Thyroid gland (tissue), 4 donors: ENCODE data around the gene KLHDC7B. TPM values are rescaled to one million over a fixed set of nuclear protein-coding genes. Genes with fewer than 3 reads are reported as not detected.
"Not testable (repeated sequence)": the region's sequence is repeated elsewhere in the genome, so short reads cannot be mapped to it uniquely, and the experiment has no call there.

Source experiments
- DNase-seq, 2 donors: peaks; one replicate each; pipeline ENCODE4 v3.0.0-alpha.2; 2019
- H3K27ac ChIP-seq, 3 donors: fragments of 200-600 bp; sonication (generic); 1 replicate in 2 of 3; 2 replicates in 1 of 3; pipeline ENCODE4 v1.5.1; 2016 to 2019; ENCODE audit warnings: mild to moderate bottlenecking in 1 of 3, moderate library complexity in 1 of 3
- H3K27me3 ChIP-seq: fragments of 200-600 bp; sonication (generic); one replicate; pipeline ENCODE4 v1.5.1; 2019
- H3K36me3 ChIP-seq, 2 donors: fragments of 200-600 bp; sonication (generic); one replicate each; pipeline ENCODE4 v1.5.1; 2016 to 2019
- H3K4me1 ChIP-seq, 2 donors: fragments of 200-600 bp; sonication (generic); one replicate each; pipeline ENCODE4 v1.5.1; 2017 to 2019
- H3K4me3 ChIP-seq, 3 donors: fragments of 200-600 bp; sonication (generic); replicated peaks in 1 of 3; 1 replicate in 2 of 3; 2 replicates in 1 of 3; pipeline ENCODE4 v1.5.1; 2016; ENCODE audit warnings: mild to moderate bottlenecking in 1 of 3
- H3K9me3 ChIP-seq: fragments of 200-600 bp; sonication (generic); one replicate; pipeline ENCODE4 v1.5.1; 2017
- POLR2A ChIP-seq, 2 donors: fragments of 450-650 bp; IDR thresholded peaks; one replicate each; pipeline ENCODE4 v1.6.1; 2017; ENCODE audit warnings: antibody characterized with exemption in 2 of 2, mild to moderate bottlenecking in 2 of 2, moderate library complexity in 1 of 2
- WGBS, 2 donors: methylation state at CpG; one replicate each; pipeline ENCODE4 v1.1.5; 2017; 5-methylcytosine and 5-hydroxymethylcytosine counted together
- intact Hi-C: fragments of 100-400 bp; cut with DNase I; formaldehyde crosslinking; loops from one replicate; pipeline ENCODE4 v1.15.1; 2023
- total RNA-seq, 4 donors: library from RNA; depleted of rRNA; stranded (reverse); fragments of >200 nt; gene quantifications; one replicate each; pipeline ENCODE4 v1.2.3, GENCODE V29; 2016
- TF ChIP-seq, protein P1 (sequence below), 6 experiments: fragments of 200-600 bp in 3 of 6; fragments of 450-650 bp in 3 of 6; sonication (generic) in 3 of 6; IDR thresholded peaks; one replicate each; pipeline ENCODE4 v1.5.1; 2016 to 2019; ENCODE audit warnings: antibody characterized with exemption in 6 of 6, mild to moderate bottlenecking in 2 of 6, inconsistent platforms in 1 of 6, moderate library complexity in 1 of 6

KLHDC7B gene
- total RNA-seq, 4 donors from 2014 or later = 0.27 TPM; not detected in 3

DNA sequence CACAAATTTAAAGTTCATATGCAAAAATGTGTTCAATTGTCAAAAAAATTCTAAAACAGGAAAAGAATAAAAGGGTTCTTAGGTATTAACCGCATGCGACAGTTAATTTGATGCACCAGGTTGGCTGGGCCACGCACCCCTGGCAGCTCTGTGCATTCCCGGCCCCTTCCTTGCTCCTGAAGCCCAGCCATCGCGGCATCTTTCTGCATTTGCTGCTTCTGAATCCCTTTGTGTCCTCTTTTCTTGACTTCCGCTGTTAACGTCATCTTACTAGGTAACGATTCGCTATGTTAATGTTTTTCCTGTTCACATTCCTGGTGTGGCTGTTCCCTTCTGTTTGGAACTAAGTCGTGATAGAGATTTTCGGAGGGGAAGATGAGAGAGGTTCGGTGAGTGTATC is 7.9 kb upstream of the KLHDC7B start:
- H3K9me3 ChIP-seq = no peaks in the 10 kb centered on the region
- H3K27ac ChIP-seq = peak overlapping the region in 2 of 3 donors; percentile 91 to 96
- no peak overlapping the region for H3K4me3 ChIP-seq
- no peak for DNase-seq
- intact Hi-C loops = no loop called here
- no peaks in the 10 kb centered on the region for H3K36me3 ChIP-seq
- no peak for TF ChIP-seq POLR2A (IDR thresholded peaks at IDR 0.05)
- TF ChIP-seq, protein P1, sequence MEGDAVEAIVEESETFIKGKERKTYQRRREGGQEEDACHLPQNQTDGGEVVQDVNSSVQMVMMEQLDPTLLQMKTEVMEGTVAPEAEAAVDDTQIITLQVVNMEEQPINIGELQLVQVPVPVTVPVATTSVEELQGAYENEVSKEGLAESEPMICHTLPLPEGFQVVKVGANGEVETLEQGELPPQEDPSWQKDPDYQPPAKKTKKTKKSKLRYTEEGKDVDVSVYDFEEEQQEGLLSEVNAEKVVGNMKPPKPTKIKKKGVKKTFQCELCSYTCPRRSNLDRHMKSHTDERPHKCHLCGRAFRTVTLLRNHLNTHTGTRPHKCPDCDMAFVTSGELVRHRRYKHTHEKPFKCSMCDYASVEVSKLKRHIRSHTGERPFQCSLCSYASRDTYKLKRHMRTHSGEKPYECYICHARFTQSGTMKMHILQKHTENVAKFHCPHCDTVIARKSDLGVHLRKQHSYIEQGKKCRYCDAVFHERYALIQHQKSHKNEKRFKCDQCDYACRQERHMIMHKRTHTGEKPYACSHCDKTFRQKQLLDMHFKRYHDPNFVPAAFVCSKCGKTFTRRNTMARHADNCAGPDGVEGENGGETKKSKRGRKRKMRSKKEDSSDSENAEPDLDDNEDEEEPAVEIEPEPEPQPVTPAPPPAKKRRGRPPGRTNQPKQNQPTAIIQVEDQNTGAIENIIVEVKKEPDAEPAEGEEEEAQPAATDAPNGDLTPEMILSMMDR (IDR thresholded peaks at IDR 0.05) = no peak
- 87 to 88% methylated on average over 13 of the region's 13 CpGs for WGBS, 2 donors
- peaks cover 12 to 58% of the 10 kb centered on the region in 2 donors for H3K4me1 ChIP-seq
- H3K27me3 ChIP-seq = no peaks in the 10 kb centered on the region

DNA sequence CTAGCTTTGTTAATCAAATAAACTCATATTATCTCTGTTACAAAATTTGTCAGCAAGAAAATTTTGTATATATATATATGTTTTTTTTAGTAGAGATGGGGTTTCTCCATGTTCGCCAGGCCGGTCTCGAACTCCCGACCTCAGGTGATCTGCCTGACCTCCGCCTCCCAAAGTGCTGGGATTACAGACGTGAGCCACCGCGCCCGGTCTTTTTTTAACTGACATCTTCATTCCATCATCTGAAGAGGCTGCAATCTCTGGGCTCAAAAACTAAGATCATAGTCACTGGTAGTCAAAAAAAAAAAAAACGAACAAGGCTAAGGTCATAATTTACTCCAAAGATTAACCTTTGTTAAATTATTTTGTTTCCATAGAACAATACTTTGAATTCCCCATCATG is 5.3 kb upstream of the KLHDC7B start:
- WGBS, 2 donors = 82 to 83% methylated on average over 10 of the region's 10 CpGs
- no peak for DNase-seq
- Histone ChIP-seq H3K4me1 (peaks cover 13 to 54% of the 10 kb centered on the region in 2 donors), H3K36me3 (no peaks in the 10 kb centered on the region), H3K27ac (peak overlapping the region in 2 of 3 donors; percentile 91 to 96), H3K4me3 (no peak overlapping the region), H3K9me3 (no peaks in the 10 kb centered on the region), H3K27me3 (no peaks in the 10 kb centered on the region)
- intact Hi-C loops = no loop called here
- TF ChIP-seq, protein P1 (IDR thresholded peaks at IDR 0.05) = no peak
- no peak for TF ChIP-seq POLR2A (IDR thresholded peaks at IDR 0.05)

DNA sequence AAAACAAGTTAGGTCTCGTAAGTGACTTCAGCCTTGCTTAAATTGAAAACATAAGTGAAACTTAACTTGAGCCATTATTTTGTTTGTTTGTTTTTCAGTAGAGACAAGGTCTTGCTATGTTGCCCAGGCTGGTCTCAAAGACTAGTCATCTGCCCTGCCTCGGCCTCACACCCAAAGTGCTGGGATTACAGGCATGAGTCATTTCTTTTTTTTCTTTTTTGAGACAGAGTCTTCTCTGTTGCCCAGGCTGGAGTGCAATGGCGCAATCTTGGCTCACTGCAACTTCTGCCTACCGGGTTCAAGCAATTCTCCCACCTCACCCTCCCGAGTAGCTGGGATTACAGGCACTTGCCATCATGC is 4.1 kb upstream of the KLHDC7B start:
- H3K9me3 ChIP-seq, H3K27me3 ChIP-seq, H3K36me3 ChIP-seq, H3K4me3 ChIP-seq, intact Hi-C loops, DNase-seq: not testable (repeated sequence)
- whole genome bisulfite sequencing, 2 donors = 64 to 75% methylated on average over 5 of the region's 5 CpGs
- Histone ChIP-seq H3K4me1 (peaks cover 13 to 54% of the 10 kb centered on the region in 2 donors), H3K27ac (peak overlapping the region in 2 of 3 donors; percentile 4 to 55)

DNA sequence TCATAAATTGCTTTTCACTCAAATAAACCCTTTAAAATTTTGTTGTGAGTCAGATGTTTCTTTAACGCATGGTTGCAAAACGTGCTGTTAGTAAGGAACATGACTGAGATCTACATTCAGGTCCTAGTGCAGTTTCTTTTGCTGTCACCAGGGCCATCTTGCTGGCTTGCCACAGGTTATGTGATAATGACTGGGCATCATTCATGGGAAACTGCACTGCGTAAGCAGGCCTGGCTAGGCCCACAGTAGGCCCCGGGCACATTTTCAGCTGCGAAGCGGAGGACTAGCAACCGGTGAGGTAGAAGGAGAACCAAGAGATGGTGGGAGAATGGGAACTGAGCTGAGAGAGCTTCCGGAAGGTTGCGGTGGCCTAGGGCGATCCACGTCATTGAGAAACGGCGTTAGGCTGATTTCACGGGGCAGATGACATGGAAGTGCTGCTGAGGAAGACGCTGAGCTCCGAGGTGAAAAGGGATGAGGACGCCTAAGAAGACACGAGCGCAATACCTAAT is 3.2 kb upstream of the KLHDC7B start:
- TF ChIP-seq, protein P1 (IDR thresholded peaks at IDR 0.05) = no peak
- TF ChIP-seq POLR2A (IDR thresholded peaks at IDR 0.05) = no peak
- no peaks in the 10 kb centered on the region for H3K27me3 ChIP-seq
- intact Hi-C loops = no loop called here
- H3K9me3 ChIP-seq = no peaks in the 10 kb centered on the region
- H3K27ac ChIP-seq = no peak overlapping the region
- no peak for DNase-seq
- peaks cover 13 to 54% of the 10 kb centered on the region in 2 donors for H3K4me1 ChIP-seq
- H3K4me3 ChIP-seq = no peak overlapping the region
- H3K36me3 ChIP-seq = no peaks in the 10 kb centered on the region
- 88 to 91% methylated on average over 19 of the region's 19 CpGs for WGBS, 2 donors

DNA sequence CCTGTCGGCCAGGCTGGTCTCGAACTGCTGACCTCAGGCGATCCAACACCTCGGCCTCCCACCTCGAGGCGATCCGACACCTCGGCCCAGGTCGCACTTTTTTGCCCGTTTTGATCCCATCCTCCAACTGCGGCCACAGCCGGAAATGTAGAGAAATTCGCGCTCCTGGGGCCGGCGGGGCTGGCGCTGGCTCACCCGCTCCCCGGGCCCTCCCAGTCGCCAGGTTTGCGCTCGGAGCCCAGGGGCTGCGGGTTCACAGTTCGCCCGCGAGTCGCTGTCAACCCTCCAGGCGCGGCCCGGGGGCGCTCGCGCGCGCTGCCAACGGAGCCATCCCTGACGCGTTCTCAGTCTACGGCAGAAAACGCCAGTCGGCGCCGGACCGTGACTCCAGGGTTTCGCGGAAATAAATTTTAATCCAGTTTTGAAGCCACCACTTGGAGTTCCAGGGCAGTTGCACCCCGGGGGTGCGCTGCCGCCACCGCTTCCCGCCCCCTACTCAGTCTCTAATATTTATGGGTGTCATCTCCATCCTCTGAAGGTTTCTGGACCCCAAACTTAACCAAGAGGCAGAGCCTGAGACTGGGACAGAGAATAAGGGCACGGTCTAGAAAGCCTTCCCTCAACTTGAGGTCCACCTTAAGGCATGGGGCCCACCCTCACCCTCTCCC is 1.5 kb upstream of the KLHDC7B start:
- intact Hi-C loops = no loop called here
- TF ChIP-seq POLR2A (IDR thresholded peaks at IDR 0.05) = no peak
- TF ChIP-seq, protein P1 (IDR thresholded peaks at IDR 0.05) = peak; percentile 14 to 64 (median 39)
- WGBS, 2 donors = 6 to 7% methylated on average over 38 to 39 of the region's 52 CpGs
- no peaks in the 10 kb centered on the region for H3K27me3 ChIP-seq
- H3K4me1 ChIP-seq = peaks cover 13 to 50% of the 10 kb centered on the region in 2 donors
- peak overlapping the region in 2 of 3 donors; percentile 14 to 76 for H3K27ac ChIP-seq
- no peaks in the 10 kb centered on the region for H3K9me3 ChIP-seq
- peak overlapping the region in 1 of 3 donors; percentile 25 for H3K4me3 ChIP-seq
- peak; percentile 72 to 74 for DNase-seq
- no peaks in the 10 kb centered on the region for H3K36me3 ChIP-seq
